ENCODE results near the gene RNF223.

The RNF223 gene

GRCh38 chr1:1047407-1047806 is 26.7 kb downstream of the RNF223 start:
- TF ChIP-seq CTCF (IDR thresholded peaks at IDR 0.05; ENCODE audit: insufficient read depth, low read length, poor library complexity, severe bottlenecking) = no peak
- no peak for DNase-seq (ENCODE audit: extremely low read depth, insufficient read length)
- H3K27me3 ChIP-seq (replicated peaks; ENCODE audit: control insufficient read depth, insufficient read depth, low read length) = no peaks in the 10 kb centered on the region
- peaks cover 1% of the 10 kb centered on the region for H3K36me3 ChIP-seq (ENCODE audit: control insufficient read depth, insufficient read depth, low read length)
- no peak overlapping the region for H3K4me3 ChIP-seq (replicated peaks; ENCODE audit: low read depth, low read length)

- no peak for TF ChIP-seq CTCF (IDR thresholded peaks at IDR 0.05; ENCODE audit: insufficient read depth, low read length, poor library complexity, severe bottlenecking)
- Histone ChIP-seq H3K4me3 (replicated peaks; ENCODE audit: low read depth, low read length) (no peak overlapping the region), H3K27me3 (replicated peaks; ENCODE audit: control insufficient read depth, insufficient read depth, low read length) (no peaks in the 10 kb centered on the region), H3K36me3 (ENCODE audit: control insufficient read depth, insufficient read depth, low read length) (peaks cover 1% of the 10 kb centered on the region)
- no peak for DNase-seq (ENCODE audit: extremely low read depth, insufficient read length)
These were observed 27.3 kb downstream of the RNF223 start for GRCh38 chr1:1046767-1047166.

GRCh38 chr1:1046243-1046642 is 27.9 kb downstream of the RNF223 start:
- TF ChIP-seq CTCF (IDR thresholded peaks at IDR 0.05; ENCODE audit: insufficient read depth, low read length, poor library complexity, severe bottlenecking) = no peak
- DNase-seq (ENCODE audit: extremely low read depth, insufficient read length) = no peak
- Histone ChIP-seq H3K27me3 (replicated peaks; ENCODE audit: control insufficient read depth, insufficient read depth, low read length) (no peaks in the 10 kb centered on the region), H3K4me3 (replicated peaks; ENCODE audit: low read depth, low read length) (no peak overlapping the region), H3K36me3 (ENCODE audit: control insufficient read depth, insufficient read depth, low read length) (peaks cover 1% of the 10 kb centered on the region)

GRCh38 chr1:1045129-1045528 is 29.0 kb downstream of the RNF223 start:
- no peak for DNase-seq (ENCODE audit: extremely low read depth, insufficient read length)
- H3K4me3 ChIP-seq (replicated peaks; ENCODE audit: low read depth, low read length) = no peak overlapping the region
- H3K36me3 ChIP-seq (ENCODE audit: control insufficient read depth, insufficient read depth, low read length) = peaks cover 1% of the 10 kb centered on the region
- H3K27me3 ChIP-seq (replicated peaks; ENCODE audit: control insufficient read depth, insufficient read depth, low read length) = no peaks in the 10 kb centered on the region
- no peak for TF ChIP-seq CTCF (IDR thresholded peaks at IDR 0.05; ENCODE audit: insufficient read depth, low read length, poor library complexity, severe bottlenecking)

GRCh38 chr1:1044455-1045078 is 29.5 kb downstream of the RNF223 start:
- no peaks in the 10 kb centered on the region for H3K27me3 ChIP-seq (replicated peaks; ENCODE audit: control insufficient read depth, insufficient read depth, low read length)
- no peak for DNase-seq (ENCODE audit: extremely low read depth, insufficient read length)
- no peak for TF ChIP-seq CTCF (IDR thresholded peaks at IDR 0.05; ENCODE audit: insufficient read depth, low read length, poor library complexity, severe bottlenecking)
- peaks cover 1% of the 10 kb centered on the region for H3K36me3 ChIP-seq (ENCODE audit: control insufficient read depth, insufficient read depth, low read length)
- H3K4me3 ChIP-seq (replicated peaks; ENCODE audit: low read depth, low read length) = no peak overlapping the region

GRCh38 chr1:1043921-1044320 is 30.2 kb downstream of the RNF223 start:
- DNase-seq (ENCODE audit: extremely low read depth, insufficient read length) = no peak
- Histone ChIP-seq H3K27me3 (replicated peaks; ENCODE audit: control insufficient read depth, insufficient read depth, low read length) (no peaks in the 10 kb centered on the region), H3K4me3 (replicated peaks; ENCODE audit: low read depth, low read length) (no peak overlapping the region), H3K36me3 (ENCODE audit: control insufficient read depth, insufficient read depth, low read length) (peaks cover 1% of the 10 kb centered on the region)
- no peak for TF ChIP-seq CTCF (IDR thresholded peaks at IDR 0.05; ENCODE audit: insufficient read depth, low read length, poor library complexity, severe bottlenecking)
